ENCODE results near the gene SPACA6.

DNA sequence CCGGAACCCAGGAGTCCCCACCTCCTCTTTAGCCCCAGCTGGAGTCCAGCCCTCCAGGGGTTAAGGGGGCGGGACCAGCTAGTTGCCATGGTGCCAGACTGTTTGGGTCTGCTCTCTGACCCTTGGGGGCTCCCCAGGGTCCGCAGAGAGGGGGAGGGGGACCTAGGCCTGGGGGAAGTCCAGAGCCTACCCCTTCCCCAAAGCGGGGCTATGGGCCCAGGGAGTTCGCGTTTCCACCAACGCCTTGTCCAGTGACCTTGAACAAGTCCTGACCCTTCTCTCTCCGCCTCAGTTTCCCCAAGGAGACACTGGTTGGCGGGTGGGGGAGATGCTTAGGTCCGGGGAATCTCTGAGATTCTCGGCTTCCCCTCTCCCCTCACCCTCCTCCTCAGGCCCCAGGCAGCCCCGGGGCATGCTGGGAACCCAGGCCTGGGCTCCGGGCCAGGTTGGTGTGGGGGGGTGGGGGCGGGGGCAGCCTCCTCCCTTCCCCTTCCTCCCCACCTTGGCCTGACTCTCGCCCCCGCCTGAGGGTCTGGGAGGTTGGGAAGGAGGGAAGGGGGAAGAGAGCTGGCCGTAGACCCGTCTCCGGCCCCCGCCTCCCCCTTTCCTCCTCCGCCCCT is 2.6 kb upstream of the SPACA6 start:
- TF ChIP-seq CTCF (IDR thresholded peaks at IDR 0.05) (no peak), POLR2A (IDR thresholded peaks at IDR 0.05) (peak in 1 of 2 donors; percentile 38)

Measured in heart left ventricle (tissue), 13 donors.